C1 segment of cervical spinal cord (tissue), 14 donors: Measurements from ENCODE around the gene ANGPT4.
"Not testable (repeated sequence)": the region's sequence is repeated elsewhere in the genome, so short reads cannot be mapped to it uniquely, and the experiment has no call there.

Source experiments
- DNase-seq, 14 donors: peaks; one replicate each; lab custom pipeline; 2025; lab: John Stamatoyannopoulos, UW

The ANGPT4 gene

DNA sequence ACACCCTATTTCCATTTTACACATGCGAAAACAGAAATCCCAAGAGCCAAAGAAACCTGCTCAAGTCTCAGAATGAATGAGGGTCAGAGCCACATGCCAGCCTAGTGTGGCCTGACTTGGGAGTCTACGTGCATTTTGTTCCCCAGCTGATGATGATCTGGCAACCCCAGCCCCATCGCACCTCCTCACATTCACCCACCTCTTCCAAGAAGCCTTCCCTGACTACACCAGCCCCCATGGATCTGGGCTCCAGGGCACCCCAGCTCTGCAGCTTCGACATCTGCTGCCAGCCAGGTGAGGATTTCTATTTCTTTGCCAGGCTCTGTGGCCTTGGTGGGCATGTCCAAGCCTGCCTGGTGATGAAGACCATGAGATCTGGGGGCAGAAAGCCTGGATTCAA, 41.0 kb downstream of the ANGPT4 start:
- no peak for DNase-seq

DNA sequence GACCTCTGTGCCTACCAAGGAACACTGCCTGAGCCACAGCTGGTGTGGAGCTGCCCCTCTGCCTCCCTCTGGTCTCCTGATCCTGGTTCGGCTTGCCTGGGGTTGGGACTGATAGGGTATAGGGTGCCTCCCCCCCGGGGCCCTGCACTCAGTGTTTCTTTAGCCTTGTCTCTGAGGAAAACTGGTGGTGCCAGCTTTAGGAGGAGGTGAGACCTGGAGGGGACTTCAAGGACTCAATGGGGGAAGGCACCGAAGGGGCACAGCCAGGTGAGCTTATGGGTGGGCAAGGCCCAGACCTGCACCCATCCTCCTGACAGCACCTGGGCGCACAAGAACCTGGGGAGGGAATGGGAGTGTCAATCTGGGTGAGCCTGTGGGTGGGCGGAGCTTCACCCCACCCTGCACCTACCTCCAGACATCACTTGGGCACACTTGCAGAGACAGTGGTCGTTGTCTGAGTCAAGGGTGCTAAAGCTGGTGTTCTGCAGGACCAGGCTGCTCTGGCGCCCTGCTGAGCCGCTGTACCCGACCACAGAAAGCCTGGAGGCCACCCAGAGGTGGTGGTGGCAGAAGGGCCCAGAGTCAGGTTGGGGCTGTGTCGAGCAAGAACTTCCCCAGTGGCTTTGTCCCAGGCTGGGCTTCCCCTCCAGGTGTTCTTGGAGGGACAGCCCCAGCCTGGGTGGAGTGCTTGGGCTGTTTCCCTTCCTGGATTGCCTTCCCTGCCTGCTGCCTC, 42.1 kb downstream of the ANGPT4 start:
- no peak for DNase-seq

DNA sequence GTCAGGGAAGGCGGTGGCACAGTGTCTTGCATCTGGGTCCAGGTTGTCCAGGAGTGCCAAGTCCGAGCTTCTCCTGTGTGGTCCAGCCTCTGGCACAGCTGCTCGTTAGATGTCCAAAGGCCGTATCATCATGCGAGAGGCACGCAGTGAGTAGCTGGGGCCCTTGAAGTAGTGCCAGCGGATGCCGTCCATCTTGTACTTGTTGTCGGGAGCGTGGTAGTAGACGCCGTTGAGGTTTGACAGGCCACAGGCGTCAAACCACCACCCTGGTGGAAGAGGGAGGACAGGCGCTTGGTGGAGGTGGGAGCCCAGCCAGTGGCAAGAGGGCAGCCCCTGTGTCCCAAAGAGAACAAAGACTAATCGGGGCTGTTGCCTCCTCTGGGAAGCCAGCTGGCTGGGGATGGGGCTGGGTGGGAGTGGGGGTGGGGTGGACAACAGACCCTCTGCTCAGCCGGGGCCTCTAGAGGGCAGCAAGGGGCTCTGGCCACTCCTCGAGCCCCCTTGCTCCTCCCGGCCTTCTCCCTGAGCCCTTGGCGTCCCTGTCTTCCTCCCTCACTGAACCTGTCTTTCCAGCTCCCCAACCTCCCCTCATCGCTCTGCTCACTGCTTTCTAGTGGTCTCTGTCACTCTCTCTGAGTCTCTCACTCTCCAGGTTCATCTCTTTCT, 43.1 kb downstream of the ANGPT4 start:
- no peak for DNase-seq

DNA sequence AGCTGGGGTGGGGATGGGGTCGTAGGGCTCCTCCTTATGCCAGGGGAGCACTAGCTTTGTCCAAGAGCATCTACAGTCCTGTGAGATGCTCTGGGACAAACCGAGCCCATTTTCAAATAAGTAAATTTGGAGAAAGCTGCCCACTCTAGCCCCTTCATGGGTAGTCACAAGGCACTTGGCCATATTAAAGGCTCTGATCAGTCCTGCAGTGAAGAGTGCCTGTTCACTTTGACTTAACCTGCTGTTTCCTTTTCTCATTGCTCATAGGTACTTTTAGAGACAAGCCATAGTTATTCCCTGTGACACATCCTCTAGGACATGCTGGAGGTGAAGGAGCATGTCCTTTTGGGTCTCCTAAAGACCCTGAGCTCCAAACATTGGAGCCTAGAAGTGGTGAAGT, 44.2 kb downstream of the ANGPT4 start:
- DNase-seq: no peak

DNA sequence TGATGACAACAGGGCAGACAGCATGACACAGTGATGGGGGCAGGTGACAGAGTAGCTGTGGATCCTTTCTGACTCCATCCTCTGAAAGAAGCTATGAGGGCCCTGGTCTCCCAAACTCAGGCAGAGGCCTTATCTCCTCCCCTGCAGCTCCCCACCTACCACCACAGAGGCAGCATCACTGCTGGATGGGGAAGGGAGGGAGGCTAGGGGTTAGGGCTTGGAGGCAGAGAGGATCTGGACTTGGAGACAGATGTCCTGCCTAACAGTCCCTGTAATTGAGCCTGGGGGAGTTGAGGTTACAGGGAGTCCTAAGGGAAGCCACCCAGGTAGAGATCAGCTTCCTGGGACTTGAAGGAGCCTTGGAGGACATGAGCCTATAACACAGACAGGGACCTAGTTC, 44.7 kb downstream of the ANGPT4 start:
- no peak for DNase-seq

DNA sequence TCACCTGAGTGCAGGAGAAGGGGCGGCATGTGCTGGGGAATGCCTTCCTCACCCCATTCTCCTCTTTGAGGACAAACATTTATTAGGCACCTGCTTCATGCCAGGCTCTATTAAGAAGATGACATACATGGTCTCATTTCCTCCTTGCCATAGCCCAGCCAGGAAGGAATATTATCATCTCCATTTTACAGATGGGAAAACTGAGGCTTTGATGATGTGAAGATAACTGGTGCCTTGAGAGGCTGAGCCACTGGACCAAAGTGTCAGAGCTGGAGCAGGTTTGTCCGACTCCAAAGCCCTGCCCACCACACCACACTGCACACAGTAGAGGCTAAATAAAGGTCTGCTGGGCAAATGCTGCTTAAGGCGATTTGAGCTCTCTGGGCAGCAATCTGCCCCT, 45.4 kb downstream of the ANGPT4 start:
- DNase-seq: no peak

DNA sequence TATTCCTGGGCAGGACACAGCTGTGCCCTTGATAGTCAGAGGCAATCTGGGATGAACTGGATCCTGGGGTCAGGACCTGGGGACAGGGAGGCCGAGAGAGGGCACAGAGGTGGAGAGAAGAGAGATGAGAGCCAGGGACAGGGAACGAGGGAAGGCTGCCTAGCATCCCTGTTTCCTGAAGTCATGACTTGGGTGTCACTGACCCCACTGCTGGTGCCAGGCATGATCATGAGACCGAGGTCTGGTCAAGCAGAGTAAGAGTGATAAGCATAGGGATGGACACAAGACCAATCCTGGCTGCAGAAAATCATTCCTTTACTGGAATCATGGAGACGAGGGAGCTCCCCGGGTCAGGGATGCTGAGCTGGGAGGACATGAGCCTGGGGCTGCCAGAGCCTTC, 46.5 kb downstream of the ANGPT4 start:
- DNase-seq: no peak

DNA sequence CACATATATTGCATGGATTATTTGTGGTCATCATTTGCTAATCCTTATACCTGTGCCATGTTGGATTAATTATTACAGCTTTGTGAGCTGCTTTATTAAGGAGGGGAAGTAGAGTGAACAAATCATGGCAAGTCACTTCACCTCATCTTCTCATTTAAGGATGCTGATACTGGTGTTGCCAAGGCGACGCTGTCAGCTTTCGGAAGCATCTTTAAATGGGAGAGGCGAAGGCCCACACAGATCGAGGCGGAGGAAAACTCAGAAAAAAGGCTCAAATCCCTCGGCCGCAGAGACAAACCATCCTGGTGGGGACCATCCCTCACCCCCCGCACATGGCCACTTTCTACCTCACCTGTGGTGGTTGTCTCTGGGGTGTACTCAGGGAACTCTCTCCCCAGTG, 47.9 kb downstream of the ANGPT4 start:
- DNase-seq: no peak

DNA sequence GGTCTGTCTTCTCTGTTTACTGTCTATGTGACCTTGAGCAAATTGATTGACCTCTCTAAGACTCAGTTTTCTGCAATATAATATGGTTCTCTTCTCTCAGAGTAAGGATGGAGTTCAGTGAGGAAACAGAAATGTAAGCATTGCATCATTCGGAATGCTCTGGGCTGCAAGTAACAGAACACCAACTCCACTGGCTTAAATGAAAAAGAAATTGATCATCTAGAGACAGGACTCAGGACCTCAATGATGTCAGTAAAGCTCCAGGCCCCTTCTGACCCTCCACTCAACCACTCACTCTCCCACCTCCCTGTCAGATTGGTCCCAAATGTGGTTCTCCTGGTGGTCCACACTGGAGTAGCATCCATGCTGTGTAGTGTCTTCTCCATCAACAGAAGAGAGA, 50.7 kb downstream of the ANGPT4 start:
- DNase-seq: no peak

DNA sequence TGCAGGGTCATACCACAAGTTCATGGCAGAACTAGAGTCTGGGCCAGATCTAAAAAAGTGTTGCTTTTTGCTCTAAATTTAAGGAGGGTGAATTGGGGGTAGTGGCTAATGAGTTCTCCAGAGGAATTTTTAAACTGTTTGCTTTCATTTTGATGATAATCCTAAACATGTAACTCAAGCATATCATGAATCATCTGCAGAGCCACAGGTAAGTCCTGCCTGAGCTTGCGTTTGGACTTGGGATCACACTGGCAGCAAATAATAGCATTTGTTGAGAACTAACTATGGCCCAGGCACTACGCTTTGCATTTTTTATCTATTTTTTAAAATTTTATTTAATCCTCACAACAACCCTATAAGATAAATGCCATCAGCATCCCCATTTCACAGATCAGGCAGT, 55.2 kb downstream of the ANGPT4 start:
- DNase-seq: no peak

DNA sequence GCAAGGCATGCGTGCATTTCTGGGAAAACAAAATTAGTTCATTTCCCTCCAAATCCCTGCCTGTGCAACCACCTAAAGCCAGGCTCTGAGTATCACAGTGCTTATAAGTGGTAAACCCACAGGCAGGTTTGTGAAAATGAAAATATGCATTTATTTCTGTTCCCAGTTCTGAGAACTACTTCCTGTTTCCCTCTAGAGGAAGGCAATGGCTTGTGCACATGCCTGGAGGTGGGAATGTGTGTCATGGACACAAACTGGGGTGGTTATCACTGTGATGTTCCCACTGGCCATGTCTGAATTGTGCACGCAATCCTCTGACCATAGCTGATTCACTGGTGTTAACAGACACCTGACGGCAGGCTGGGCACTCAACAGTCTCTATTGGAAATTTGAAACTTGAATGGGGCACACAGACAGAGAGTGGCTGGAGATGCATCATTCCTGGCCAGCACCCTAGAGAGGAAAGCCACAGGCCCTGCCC, 56.3 kb downstream of the ANGPT4 start:
- DNase-seq: no peak

DNA sequence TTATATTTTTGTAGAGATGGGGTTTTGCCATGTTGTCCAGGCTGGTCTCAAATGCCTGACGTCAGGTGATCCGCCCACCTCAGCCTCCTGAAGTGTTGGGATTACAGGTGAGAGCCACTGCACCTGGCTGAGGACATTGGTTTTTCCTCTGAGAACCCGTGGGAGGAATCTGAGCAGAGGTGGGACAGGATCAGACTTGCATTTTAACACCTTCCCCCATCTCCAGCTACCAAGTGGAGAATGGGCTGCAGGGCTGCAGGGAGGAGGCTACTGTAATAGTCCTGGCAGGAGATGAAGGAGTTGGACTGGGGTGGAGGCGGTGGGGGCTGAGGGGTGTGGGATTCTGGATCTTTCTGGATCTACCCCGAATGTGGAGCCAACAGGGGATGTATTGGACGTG, 58.1 kb downstream of the ANGPT4 start:
- DNase-seq: no peak

DNA sequence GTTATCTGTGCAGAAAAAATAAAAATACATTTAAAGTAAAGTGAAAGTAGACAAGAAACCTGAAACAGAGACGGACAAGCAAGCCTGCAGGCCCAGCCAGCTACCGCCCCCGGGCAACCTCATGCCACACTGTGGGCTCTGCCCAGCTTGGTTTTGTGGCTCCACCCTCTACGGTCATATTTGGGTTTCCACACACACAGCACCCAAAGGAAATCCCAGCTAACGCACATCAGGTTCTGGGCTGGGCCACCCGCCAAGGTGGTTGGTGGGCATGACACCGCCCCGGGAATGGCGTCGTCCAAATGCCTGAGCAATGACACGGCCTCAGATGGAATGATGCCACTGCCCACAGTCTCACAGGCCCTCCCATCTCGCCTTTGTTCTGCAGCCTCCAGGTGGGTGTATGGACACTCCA, 59.8 kb downstream of the ANGPT4 start:
- DNase-seq: no peak

DNA sequence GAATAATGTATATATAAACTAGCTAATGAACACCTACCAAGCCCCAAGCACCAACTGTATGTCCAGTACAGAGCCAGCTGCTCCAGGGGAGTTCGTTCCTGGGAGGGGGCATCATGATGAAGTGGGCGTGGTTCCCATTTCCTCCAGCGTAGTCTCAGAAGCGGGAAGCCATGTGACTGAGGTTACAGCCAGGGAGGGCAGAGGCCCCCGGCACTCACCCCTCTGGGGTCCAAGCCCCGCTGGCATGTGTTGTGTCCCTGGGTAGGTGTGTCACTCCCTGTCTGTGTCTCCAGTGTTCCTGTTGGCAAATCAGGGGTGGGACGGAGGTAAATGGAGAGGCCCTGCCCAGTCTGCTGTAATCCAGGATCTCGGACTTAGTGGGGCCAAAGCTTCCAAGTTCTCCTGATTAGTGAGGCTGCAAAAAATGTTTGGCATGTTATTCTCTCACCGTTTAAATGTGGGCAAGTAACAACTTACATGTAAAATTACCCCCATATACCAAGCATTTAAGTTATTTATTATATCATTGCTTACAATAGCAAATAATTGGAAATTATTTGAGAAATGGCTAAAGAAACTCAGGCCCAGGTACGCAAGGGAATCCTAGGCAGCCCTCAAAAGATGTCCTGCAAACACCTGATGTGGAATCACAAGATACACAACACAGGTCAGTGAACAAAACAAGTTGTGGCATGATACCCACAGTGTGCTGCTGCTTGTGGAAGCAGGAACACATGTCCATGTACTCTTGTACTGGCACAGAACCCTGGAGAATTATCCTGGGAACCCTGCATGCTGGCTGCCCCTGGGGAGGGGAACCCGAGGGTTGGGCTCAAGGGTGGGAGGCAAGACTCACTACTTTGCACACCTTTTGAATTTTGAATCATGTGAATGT, 60.4 kb downstream of the ANGPT4 start:
- no peak for DNase-seq

DNA sequence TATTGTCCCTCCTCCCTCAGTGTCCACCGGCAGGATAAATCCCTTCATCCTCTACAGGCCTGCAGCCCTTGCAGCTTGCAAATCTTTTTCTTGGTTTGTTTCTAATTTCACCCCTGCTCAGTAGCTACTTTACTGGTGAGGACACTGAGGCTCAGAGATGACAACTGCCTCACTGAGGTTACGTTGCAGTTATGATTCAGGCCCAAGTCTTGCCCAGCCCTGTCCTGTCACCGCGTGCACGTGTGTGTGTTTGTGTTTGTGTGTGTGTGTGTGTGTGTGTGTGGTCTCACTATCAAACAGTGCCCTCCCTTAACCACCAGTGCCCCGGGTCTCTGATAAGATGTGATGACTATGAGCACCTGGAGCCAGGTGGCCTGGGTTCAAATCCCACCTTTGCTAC, 61.5 kb downstream of the ANGPT4 start:
- DNase-seq: no peak

DNA sequence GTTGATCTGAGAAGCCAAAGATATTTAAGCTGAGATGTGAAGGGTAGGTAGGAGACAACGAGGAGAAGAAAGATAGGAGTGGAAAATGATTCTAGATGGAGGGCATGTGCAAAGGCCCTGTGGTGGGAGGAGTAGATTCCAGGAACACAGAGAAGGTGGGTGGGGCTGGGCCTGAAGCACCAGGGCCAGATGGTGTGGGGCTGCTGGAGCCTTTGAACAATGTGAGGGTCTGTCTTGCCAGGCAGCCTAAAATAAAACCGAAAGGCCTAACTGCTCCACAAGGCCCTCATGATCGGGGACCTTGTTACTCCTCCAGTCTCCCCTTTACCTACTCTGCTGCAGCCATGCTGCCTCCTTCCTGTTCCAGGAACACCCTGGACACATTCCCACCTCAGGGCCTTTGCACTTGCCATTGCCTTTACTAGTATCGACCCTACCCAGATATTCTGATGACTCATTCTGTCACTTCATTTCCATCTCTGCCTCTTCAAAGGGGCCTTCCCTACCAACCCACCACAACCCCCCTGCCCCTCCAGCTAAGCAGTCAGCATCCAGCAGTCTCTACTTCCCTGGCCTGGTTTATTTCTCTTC, 62.6 kb downstream of the ANGPT4 start:
- no peak for DNase-seq

DNA sequence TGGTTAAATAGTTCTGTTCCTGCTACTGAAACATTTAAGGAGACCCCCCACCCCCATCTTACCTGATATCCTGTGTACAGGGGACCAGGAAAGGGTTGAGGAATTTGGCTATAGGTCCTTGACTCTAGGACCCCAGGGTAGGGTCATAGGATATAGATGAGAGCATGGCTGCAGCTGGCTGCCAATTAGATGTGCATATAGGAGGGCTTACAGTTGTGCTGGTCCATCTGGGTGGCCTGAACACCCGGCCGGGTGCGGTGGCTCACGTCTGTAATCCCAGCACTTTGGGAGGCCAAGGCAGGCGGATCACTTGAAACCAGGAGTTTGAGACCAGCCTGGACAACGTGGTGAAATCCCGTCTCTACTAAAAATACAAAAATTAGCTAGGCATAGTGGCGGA, 67.4 kb downstream of the ANGPT4 start:
- DNase-seq: not testable (repeated sequence)

DNA sequence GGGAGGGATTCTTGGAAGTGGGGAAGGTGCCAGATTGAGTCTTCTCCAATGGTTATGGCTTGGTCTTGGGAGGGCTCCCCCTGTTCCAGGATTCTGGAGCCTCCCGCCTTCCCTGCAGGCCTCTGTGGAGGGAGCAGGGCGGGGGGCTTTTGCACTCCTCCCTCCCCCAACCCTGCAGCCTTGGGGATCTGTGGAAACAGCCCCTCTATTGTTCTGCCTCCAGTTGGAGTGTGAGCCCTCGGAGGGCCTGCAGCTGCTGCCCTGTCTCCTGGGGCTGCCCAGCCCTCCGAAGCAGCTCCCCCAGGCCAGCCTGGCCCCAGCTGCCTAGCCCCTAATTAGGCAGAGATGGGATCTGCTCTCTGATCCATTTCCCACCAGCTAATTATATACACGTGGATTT, 67.9 kb downstream of the ANGPT4 start:
- DNase-seq: no peak

DNA sequence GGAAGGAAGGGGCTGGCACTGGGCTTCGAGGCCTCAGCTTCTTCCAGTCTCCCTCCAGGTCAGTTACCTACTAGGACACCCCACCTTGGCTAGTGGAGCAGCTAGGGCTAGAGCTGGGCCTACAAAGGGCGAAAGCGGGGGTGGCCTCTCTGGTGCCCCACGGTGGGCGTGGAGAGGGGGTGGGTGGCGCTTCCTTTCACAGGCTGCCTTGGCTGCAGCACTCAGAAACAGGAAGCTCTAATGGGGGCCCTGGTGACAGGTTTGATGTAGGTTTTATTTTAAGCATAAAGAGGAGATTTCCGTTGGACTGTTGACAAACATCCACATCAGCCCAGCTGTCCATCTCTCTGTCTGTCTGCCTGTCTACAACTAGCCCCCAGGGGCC, 69.2 kb downstream of the ANGPT4 start:
- DNase-seq: peak in 6 of 14 donors; percentile 6 to 22 (median 10)

DNA sequence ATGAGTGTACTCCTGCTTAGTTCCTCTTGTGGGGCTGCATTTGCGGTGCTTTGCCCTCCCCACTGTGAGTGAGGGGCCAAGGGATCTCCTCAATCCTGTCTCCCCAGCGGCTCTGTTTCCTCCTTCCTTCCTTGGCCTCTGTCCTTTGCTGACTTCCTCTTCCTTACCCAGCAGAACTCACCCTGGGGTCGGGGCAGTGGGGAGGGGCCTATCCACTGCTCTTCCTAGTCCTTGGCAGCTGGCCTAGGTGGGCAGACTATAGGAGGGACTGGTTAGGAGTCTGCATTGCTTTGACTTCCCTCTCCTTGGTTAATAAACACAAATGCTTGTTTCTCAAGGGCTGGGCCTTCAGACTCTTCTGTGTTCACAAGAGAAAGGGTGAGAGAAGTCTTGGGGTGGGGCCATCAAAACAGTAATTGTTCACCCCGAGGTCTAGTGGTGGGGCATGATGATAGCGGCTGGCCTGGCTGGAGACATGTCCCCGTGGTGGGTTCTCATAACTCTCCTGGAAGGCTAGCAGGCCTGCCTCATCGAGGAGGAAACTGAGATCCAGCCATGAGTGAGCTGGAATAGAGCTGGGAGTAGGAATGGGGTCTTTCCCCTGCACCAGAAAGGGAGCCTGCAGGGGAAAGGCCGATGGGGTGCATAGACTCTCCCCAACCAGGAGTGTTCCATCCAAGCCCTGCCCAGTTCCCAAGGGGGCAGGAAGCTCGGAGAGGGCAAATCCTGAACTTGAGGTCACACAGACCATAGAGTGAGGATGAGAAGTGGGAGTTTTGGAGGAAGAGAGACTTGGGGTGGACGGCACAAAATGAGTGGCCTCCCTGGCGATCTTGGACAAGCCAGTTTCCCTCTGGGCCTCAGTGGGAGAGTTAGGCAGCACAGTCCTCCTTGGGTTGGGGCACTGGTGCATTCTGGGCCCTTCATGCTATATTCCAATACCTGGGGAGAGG, 69.9 kb downstream of the ANGPT4 start:
- DNase-seq: peak in 1 of 14 donors; percentile 21
